IPS DF 6.9 (cell line): ENCODE results near the gene RNASE4.

Experiments used
- DNase-seq: peaks from one replicate; pipeline ENCODE4 v3.0.0-alpha.2; 2013; ENCODE audit warnings: low read depth, low spot score
- H3K27ac ChIP-seq: one replicate; pipeline ENCODE4 v1.5.1; 2013; ENCODE audit warnings: low read length, control low read depth
- H3K27me3 ChIP-seq: 2 replicates; pipeline ENCODE4 v1.6.1; 2013; ENCODE audit warnings: mild to moderate bottlenecking, low read length; ENCODE audit not compliant: control insufficient read depth, insufficient read depth
- H3K36me3 ChIP-seq: 2 replicates; pipeline ENCODE4 v1.6.1; 2013; ENCODE audit warnings: low read length; ENCODE audit not compliant: control insufficient read depth, insufficient read depth
- H3K4me1 ChIP-seq: 2 replicates; pipeline ENCODE4 v1.6.1; 2013; ENCODE audit warnings: low read length; ENCODE audit not compliant: control insufficient read depth, insufficient read depth
- H3K4me3 ChIP-seq: 2 replicates; pipeline ENCODE4 v1.5.1; 2013; ENCODE audit warnings: mild to moderate bottlenecking, low read length
- H3K9me3 ChIP-seq: 2 replicates; pipeline ENCODE4 v1.6.1; 2013; ENCODE audit warnings: low read length, inconsistent platforms; ENCODE audit not compliant: control insufficient read depth, insufficient read depth
- WGBS: extraction: QIAGEN DNeasy Blood & Tissue Kit; methylation state at CpG from one replicate; pipeline ENCODE4 v1.1.7; 2013; ENCODE audit warnings: mixed read lengths, missing lambda C conversion rate; ENCODE audit not compliant: insufficient read length, insufficient coverage; 5-methylcytosine and 5-hydroxymethylcytosine counted together

RNASE4 gene

GRCh38 chr14:20671597-20672283 lies 12.6 kb upstream of the RNASE4 start:
- H3K4me1 ChIP-seq = no peaks in the 10 kb centered on the region
- H3K4me3 ChIP-seq = no peak overlapping the region
- H3K9me3 ChIP-seq = no peaks in the 10 kb centered on the region
- no peaks in the 10 kb centered on the region for H3K27me3 ChIP-seq
- DNase-seq = no peak
- H3K27ac ChIP-seq = no peak overlapping the region
- H3K36me3 ChIP-seq = no peaks in the 10 kb centered on the region
- WGBS = no CpG with 5 or more reads among the region's 4 CpGs

- H3K4me1 ChIP-seq = no peaks in the 10 kb centered on the region
- H3K27me3 ChIP-seq = no peaks in the 10 kb centered on the region
- H3K9me3 ChIP-seq = no peaks in the 10 kb centered on the region
- H3K27ac ChIP-seq = no peak overlapping the region
- no peak for DNase-seq
- no peak overlapping the region for H3K4me3 ChIP-seq
- no peaks in the 10 kb centered on the region for H3K36me3 ChIP-seq
- no CpG with 5 or more reads among the region's 2 CpGs for WGBS
Measured at GRCh38 chr14:20675669-20676068, 8.7 kb upstream of the RNASE4 start.

- H3K9me3 ChIP-seq = no peaks in the 10 kb centered on the region
- H3K4me1 ChIP-seq = no peaks in the 10 kb centered on the region
- no peak overlapping the region for H3K27ac ChIP-seq
- H3K27me3 ChIP-seq = no peaks in the 10 kb centered on the region
- H3K36me3 ChIP-seq = no peaks in the 10 kb centered on the region
- no peak for DNase-seq
- no peak overlapping the region for H3K4me3 ChIP-seq
- no CpG with 5 or more reads among the region's 2 CpGs for WGBS
Measured at GRCh38 chr14:20676072-20676471, 8.3 kb upstream of the RNASE4 start.

GRCh38 chr14:20679907-20680306 lies 4.5 kb upstream of the RNASE4 start:
- no peaks in the 10 kb centered on the region for H3K4me1 ChIP-seq
- no peak overlapping the region for H3K27ac ChIP-seq
- no CpG with 5 or more reads among the region's 1 CpG for WGBS
- no peak for DNase-seq
- no peaks in the 10 kb centered on the region for H3K36me3 ChIP-seq
- H3K4me3 ChIP-seq = no peak overlapping the region
- no peaks in the 10 kb centered on the region for H3K9me3 ChIP-seq
- no peaks in the 10 kb centered on the region for H3K27me3 ChIP-seq

GRCh38 chr14:20680363-20680762 lies 4.0 kb upstream of the RNASE4 start:
- H3K4me1 ChIP-seq = no peaks in the 10 kb centered on the region
- no peaks in the 10 kb centered on the region for H3K36me3 ChIP-seq
- H3K27ac ChIP-seq = no peak overlapping the region
- no peak overlapping the region for H3K4me3 ChIP-seq
- H3K27me3 ChIP-seq = no peaks in the 10 kb centered on the region
- H3K9me3 ChIP-seq = no peaks in the 10 kb centered on the region
- WGBS = no CpG with 5 or more reads among the region's 8 CpGs
- no peak for DNase-seq

- no CpG with 5 or more reads among the region's 7 CpGs for WGBS
- H3K4me1 ChIP-seq = no peaks in the 10 kb centered on the region
- no peaks in the 10 kb centered on the region for H3K27me3 ChIP-seq
- H3K36me3 ChIP-seq = no peaks in the 10 kb centered on the region
- H3K9me3 ChIP-seq = no peaks in the 10 kb centered on the region
- H3K4me3 ChIP-seq = peak overlapping the region; percentile 86; the same call in 1 of the 2 replicates
- DNase-seq = no peak
- H3K27ac ChIP-seq = no peak overlapping the region
Measured at GRCh38 chr14:20680843-20681347, 3.5 kb upstream of the RNASE4 start.

GRCh38 chr14:20681348-20682126 lies 2.8 kb upstream of the RNASE4 start:
- H3K36me3 ChIP-seq = no peaks in the 10 kb centered on the region
- WGBS = no CpG with 5 or more reads among the region's 25 CpGs
- H3K27me3 ChIP-seq = no peaks in the 10 kb centered on the region
- DNase-seq = no peak
- H3K4me1 ChIP-seq = no peaks in the 10 kb centered on the region
- no peaks in the 10 kb centered on the region for H3K9me3 ChIP-seq
- H3K27ac ChIP-seq = no peak overlapping the region
- H3K4me3 ChIP-seq = peak overlapping the region; percentile 86; the same call in 1 of the 2 replicates

- H3K9me3 ChIP-seq = no peaks in the 10 kb centered on the region
- no peak overlapping the region for H3K27ac ChIP-seq
- H3K4me3 ChIP-seq = peak overlapping the region; percentile 86; the same call in 1 of the 2 replicates
- no peaks in the 10 kb centered on the region for H3K27me3 ChIP-seq
- WGBS = no CpG with 5 or more reads among the region's 11 CpGs
- no peaks in the 10 kb centered on the region for H3K36me3 ChIP-seq
- DNase-seq = no peak
- no peaks in the 10 kb centered on the region for H3K4me1 ChIP-seq
Measured at GRCh38 chr14:20682127-20682434, 2.3 kb upstream of the RNASE4 start.

- Histone ChIP-seq H3K27me3 (no peaks in the 10 kb centered on the region), H3K27ac (no peak overlapping the region), H3K4me1 (no peaks in the 10 kb centered on the region), H3K36me3 (no peaks in the 10 kb centered on the region), H3K4me3 (peak overlapping the region; percentile 86), H3K9me3 (no peaks in the 10 kb centered on the region)
- WGBS = no CpG with 5 or more reads among the region's 40 CpGs
- DNase-seq = no peak
Measured at GRCh38 chr14:20682435-20683124, 1.8 kb upstream of the RNASE4 start.

- H3K27ac ChIP-seq = no peak overlapping the region
Measured at GRCh38 chr14:20683125-20683890, 1.1 kb upstream of the RNASE4 start.

More at GRCh38 chr14:20683125-20683890, 1.1 kb upstream of the RNASE4 start:
- Histone ChIP-seq H3K36me3 (no peaks in the 10 kb centered on the region), H3K27me3 (no peaks in the 10 kb centered on the region), H3K4me1 (no peaks in the 10 kb centered on the region), H3K4me3 (peak overlapping the region; percentile 86; the same call in 1 of the 2 replicates), H3K9me3 (no peaks in the 10 kb centered on the region)
- DNase-seq = no peak
- no CpG with 5 or more reads among the region's 38 CpGs for WGBS
